ENCODE data around the gene ACVR1B. TPM values are rescaled to one million over a fixed set of nuclear protein-coding genes. Genes with fewer than 3 reads are reported as not detected.

The ACVR1B gene
- total RNA-seq, 1 experiment from 2014 or later, result 112 TPM

DNA sequence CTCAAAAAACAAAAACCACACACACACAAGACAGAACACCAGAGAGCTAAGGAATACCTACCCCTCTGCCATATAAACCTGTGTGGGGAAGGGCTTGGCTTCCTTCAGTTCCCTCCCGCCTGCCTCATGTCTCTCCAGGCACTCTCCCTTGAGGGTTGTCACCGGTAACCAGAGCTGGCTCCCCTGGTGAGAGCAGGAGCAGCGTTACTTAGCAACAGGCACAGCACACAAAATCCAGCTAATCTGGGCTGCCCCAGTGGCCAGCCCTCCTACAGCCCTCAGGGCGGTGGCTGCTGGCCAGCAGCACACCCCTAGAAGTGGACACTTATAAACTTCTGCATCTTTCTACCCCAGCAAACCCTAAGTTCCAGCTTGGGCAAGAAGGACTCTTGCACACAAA, 78.2 kb downstream of the ACVR1B start:
- H3K4me1 ChIP-seq, result peaks cover 17% of the 10 kb centered on the region
- BruUV-seq (replicated peaks), result no TSS peak
- TF ChIP-seq, protein P1, sequence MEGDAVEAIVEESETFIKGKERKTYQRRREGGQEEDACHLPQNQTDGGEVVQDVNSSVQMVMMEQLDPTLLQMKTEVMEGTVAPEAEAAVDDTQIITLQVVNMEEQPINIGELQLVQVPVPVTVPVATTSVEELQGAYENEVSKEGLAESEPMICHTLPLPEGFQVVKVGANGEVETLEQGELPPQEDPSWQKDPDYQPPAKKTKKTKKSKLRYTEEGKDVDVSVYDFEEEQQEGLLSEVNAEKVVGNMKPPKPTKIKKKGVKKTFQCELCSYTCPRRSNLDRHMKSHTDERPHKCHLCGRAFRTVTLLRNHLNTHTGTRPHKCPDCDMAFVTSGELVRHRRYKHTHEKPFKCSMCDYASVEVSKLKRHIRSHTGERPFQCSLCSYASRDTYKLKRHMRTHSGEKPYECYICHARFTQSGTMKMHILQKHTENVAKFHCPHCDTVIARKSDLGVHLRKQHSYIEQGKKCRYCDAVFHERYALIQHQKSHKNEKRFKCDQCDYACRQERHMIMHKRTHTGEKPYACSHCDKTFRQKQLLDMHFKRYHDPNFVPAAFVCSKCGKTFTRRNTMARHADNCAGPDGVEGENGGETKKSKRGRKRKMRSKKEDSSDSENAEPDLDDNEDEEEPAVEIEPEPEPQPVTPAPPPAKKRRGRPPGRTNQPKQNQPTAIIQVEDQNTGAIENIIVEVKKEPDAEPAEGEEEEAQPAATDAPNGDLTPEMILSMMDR (IDR thresholded peaks at IDR 0.05; ENCODE audit: insufficient read depth in 1 of 2, low read depth in 1 of 2, low read length in 1 of 2, severe bottlenecking in 1 of 2, unreplicated experiment in 1 of 2), result no peak
- H3K9me3 ChIP-seq, result no peaks in the 10 kb centered on the region
- H3K4me3 Mint-ChIP-seq (ENCODE audit: unreplicated experiment), result no peak overlapping the region
- intact Hi-C loops (cut with micrococcal nuclease; ENCODE audit: unreplicated experiment), result no loop called here
- peaks cover 31% of the 10 kb centered on the region for H3K4me1 Mint-ChIP-seq (ENCODE audit: low read depth, unreplicated experiment)
- no peak overlapping the region for H3K4me3 ChIP-seq (ENCODE audit: low read depth, low read length)
- no peaks in the 10 kb centered on the region for H3K27me3 ChIP-seq (replicated peaks; ENCODE audit: control insufficient read depth, insufficient read depth, low read length)
- H3K36me3 Mint-ChIP-seq (ENCODE audit: insufficient read depth, unreplicated experiment), result peaks cover 7% of the 10 kb centered on the region
- no peaks in the 10 kb centered on the region for H3K27me3 Mint-ChIP-seq (ENCODE audit: insufficient read depth, unreplicated experiment)
- CTCF ChIA-PET, result interaction anchor here (0.6 to 1.3 kb wide), 5 partner anchors 9 to 94 kb away, joined by 3 to 12 read pairs (median 6); partner anchors contain the start of genes ATG101 and NR4A1
- H3K9me3 Mint-ChIP-seq (ENCODE audit: unreplicated experiment), result no peaks in the 10 kb centered on the region
- POLR2A ChIA-PET, result interaction anchor here (1.2 kb wide), 1 partner anchor 21 kb away, joined by 3 read pairs; the partner anchor contains the start of gene NR4A1
- no peak overlapping the region for H3K27ac Mint-ChIP-seq (ENCODE audit: unreplicated experiment)
- no peak for DNase-seq
- H3K36me3 ChIP-seq (ENCODE audit: control insufficient read depth, insufficient read depth, low read length), result no peaks in the 10 kb centered on the region

- Mint-ChIP-seq H3K4me3 (ENCODE audit: unreplicated experiment) (peak overlapping the region; percentile 85), H3K27ac (ENCODE audit: unreplicated experiment) (peak overlapping the region; percentile 92), H3K9me3 (ENCODE audit: unreplicated experiment) (no peaks in the 10 kb centered on the region), H3K4me1 (ENCODE audit: low read depth, unreplicated experiment) (peaks cover 19% of the 10 kb centered on the region), H3K27me3 (ENCODE audit: insufficient read depth, unreplicated experiment) (no peaks in the 10 kb centered on the region), H3K36me3 (ENCODE audit: insufficient read depth, unreplicated experiment) (peaks cover 1% of the 10 kb centered on the region)
- Histone ChIP-seq H3K4me1 (peaks cover 20% of the 10 kb centered on the region), H3K27me3 (replicated peaks; ENCODE audit: control insufficient read depth, insufficient read depth, low read length) (no peaks in the 10 kb centered on the region), H3K36me3 (ENCODE audit: control insufficient read depth, insufficient read depth, low read length) (no peaks in the 10 kb centered on the region), H3K4me3 (ENCODE audit: low read depth, low read length) (peak overlapping the region; percentile 33), H3K9me3 (no peaks in the 10 kb centered on the region)
- TF ChIP-seq, protein P1 (IDR thresholded peaks at IDR 0.05; ENCODE audit: insufficient read depth in 1 of 2, low read depth in 1 of 2, low read length in 1 of 2, severe bottlenecking in 1 of 2, unreplicated experiment in 1 of 2), result no peak
- POLR2A ChIA-PET, result interaction anchor here (0.8 to 2.9 kb wide), 10 partner anchors 9 to 219 kb away, joined by 3 to 88 read pairs (median 4); partner anchors contain the start of genes ATG101 and NR4A1
- intact Hi-C loops (cut with micrococcal nuclease; ENCODE audit: unreplicated experiment), result no loop called here
- TSS peak; percentile 54 for BruUV-seq (replicated peaks)
- CTCF ChIA-PET, result interaction anchor here (0.5 to 2.7 kb wide), 23 partner anchors 10 to 1773 kb away, joined by 3 to 54 read pairs (median 5); partner anchors contain the start of genes ATG101 and NR4A1
- no peak for DNase-seq
Measured at GRCh38 chr12:52032446-52032803, 80.9 kb downstream of the ACVR1B start.

DNA sequence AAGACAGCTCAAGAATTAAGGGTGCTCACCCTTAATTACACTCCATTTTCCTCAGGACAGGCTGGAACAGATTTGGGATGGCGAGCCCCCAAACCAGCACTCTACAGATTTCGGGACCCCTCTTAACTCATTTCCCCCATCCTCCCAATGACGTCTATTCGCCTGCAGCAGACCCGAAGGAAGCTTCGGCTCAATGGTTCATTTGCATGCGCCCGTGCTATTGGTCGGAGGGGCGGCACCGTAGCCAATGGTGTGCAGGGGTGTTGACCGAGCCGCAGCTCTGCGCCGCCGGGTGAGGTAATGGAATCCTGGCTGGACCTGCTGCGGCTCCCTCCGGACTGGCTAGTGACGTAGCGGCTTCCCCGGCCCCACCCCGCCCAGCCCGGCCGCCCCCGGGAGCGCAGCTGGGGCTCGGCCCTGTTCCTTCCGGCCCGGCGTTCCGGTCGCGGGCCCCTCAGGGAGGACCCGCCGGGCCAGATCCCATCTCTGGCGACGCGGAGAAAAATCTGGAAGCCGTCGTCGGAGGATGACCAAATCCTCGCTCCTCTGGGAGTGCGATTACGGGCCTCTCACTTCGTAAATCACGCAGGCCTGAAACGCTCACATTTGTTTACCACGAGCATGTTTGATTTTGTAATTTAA, 81.4 kb downstream of the ACVR1B start:
- Mint-ChIP-seq H3K27ac (ENCODE audit: unreplicated experiment) (peak overlapping the region; percentile 92), H3K4me3 (ENCODE audit: unreplicated experiment) (peak overlapping the region; percentile 85), H3K27me3 (ENCODE audit: insufficient read depth, unreplicated experiment) (no peaks in the 10 kb centered on the region), H3K9me3 (ENCODE audit: unreplicated experiment) (no peaks in the 10 kb centered on the region), H3K4me1 (ENCODE audit: low read depth, unreplicated experiment) (peaks cover 19% of the 10 kb centered on the region), H3K36me3 (ENCODE audit: insufficient read depth, unreplicated experiment) (peaks cover 4% of the 10 kb centered on the region)
- TF ChIP-seq, protein P1 (IDR thresholded peaks at IDR 0.05; ENCODE audit: insufficient read depth in 1 of 2, low read depth in 1 of 2, low read length in 1 of 2, severe bottlenecking in 1 of 2, unreplicated experiment in 1 of 2), result no peak
- no peaks in the 10 kb centered on the region for H3K27me3 ChIP-seq (replicated peaks; ENCODE audit: control insufficient read depth, insufficient read depth, low read length)
- CTCF ChIA-PET, result interaction anchor here (0.5 to 2.7 kb wide), 25 partner anchors 11 to 1774 kb away, joined by 3 to 54 read pairs (median 5); partner anchors contain the start of genes ATG101 and NR4A1
- no peaks in the 10 kb centered on the region for H3K36me3 ChIP-seq (ENCODE audit: control insufficient read depth, insufficient read depth, low read length)
- peak overlapping the region; percentile 33 for H3K4me3 ChIP-seq (ENCODE audit: low read depth, low read length)
- peak; percentile 98 for DNase-seq
- POLR2A ChIA-PET, result interaction anchor here (0.6 to 2.9 kb wide), 15 partner anchors 10 to 894 kb away, joined by 3 to 88 read pairs (median 4); partner anchors contain the start of genes ATG101 and NR4A1
- intact Hi-C loops (cut with micrococcal nuclease; ENCODE audit: unreplicated experiment), result loop anchor here (1.0 kb wide), 3 partner anchors 8 to 36 kb away; partner anchors contain the start of genes ATG101 and NR4A1
- peaks cover 20% of the 10 kb centered on the region for H3K4me1 ChIP-seq
- no TSS peak for BruUV-seq (replicated peaks)
- no peaks in the 10 kb centered on the region for H3K9me3 ChIP-seq

Data from Caco-2 (cell line).